ACC112 (cell line): ENCODE data around the gene ERMAP.
"Not testable (repeated sequence)": the region's sequence is repeated elsewhere in the genome, so short reads cannot be mapped to it uniquely, and the experiment has no call there.

ENCODE experiments used
- H2AFZ ChIP-seq: fragments of 200-600 bp; sonication (generic); one replicate; pipeline ENCODE4 v1.6.0; 2017; ENCODE audit warnings: antibody characterized with exemption, low read length; ENCODE audit not compliant: unreplicated experiment
- H3K27ac ChIP-seq: fragments of 200-600 bp; sonication (generic); 2 replicates; pipeline ENCODE4 v1.5.1; 2014; ENCODE audit warnings: low read depth, mild to moderate bottlenecking, antibody characterized with exemption, low read length, moderate library complexity
- H3K27me3 ChIP-seq: fragments of 200-600 bp; sonication (generic); 2 replicates; pipeline ENCODE4 v1.6.1; 2014; ENCODE audit warnings: mild to moderate bottlenecking, antibody characterized with exemption, low read length, moderate library complexity, mixed read lengths; ENCODE audit not compliant: insufficient read depth
- H3K36me3 ChIP-seq: fragments of 200-600 bp; sonication (generic); 2 replicates; pipeline ENCODE4 v1.6.1; 2016; ENCODE audit warnings: mild to moderate bottlenecking, antibody characterized with exemption, low read length, moderate library complexity, mixed read lengths; ENCODE audit not compliant: insufficient read depth
- H3K4me1 ChIP-seq: fragments of 200-600 bp; sonication (generic); one replicate; pipeline ENCODE4 v1.6.1; 2016; ENCODE audit warnings: low read length, mixed read lengths; ENCODE audit not compliant: insufficient read depth, unreplicated experiment, control insufficient read depth
- H3K4me3 ChIP-seq: fragments of 200-600 bp; sonication (generic); 2 replicates; pipeline ENCODE4 v1.5.1; 2014; ENCODE audit warnings: mild to moderate bottlenecking, low read depth, low read length
- H3K79me2 ChIP-seq: fragments of 200-600 bp; sonication (generic); one replicate; pipeline ENCODE4 v1.6.0; 2016; ENCODE audit warnings: low read length; ENCODE audit not compliant: control insufficient read depth, unreplicated experiment, insufficient read depth

ERMAP gene

GRCh38 chr1:42869751-42870150 is 52.8 kb downstream of the ERMAP start:
- peaks cover 49% of the 10 kb centered on the region for H3K27me3 ChIP-seq
- H2AFZ ChIP-seq, H3K79me2 ChIP-seq, H3K4me3 ChIP-seq, H3K4me1 ChIP-seq, H3K36me3 ChIP-seq, H3K27ac ChIP-seq: not testable (repeated sequence)

GRCh38 chr1:42873108-42873507 is 56.2 kb downstream of the ERMAP start:
- not testable (repeated sequence) for H3K27ac ChIP-seq, H2AFZ ChIP-seq, H3K4me3 ChIP-seq, H3K36me3 ChIP-seq, H3K4me1 ChIP-seq, H3K79me2 ChIP-seq
- H3K27me3 ChIP-seq = peaks cover 58% of the 10 kb centered on the region

GRCh38 chr1:42873670-42874069 is 56.7 kb downstream of the ERMAP start:
- H3K4me1 ChIP-seq = no peaks in the 10 kb centered on the region
- H3K36me3 ChIP-seq = no peaks in the 10 kb centered on the region
- H3K27me3 ChIP-seq = peaks cover 62% of the 10 kb centered on the region
- no peak overlapping the region for H3K27ac ChIP-seq
- no peak overlapping the region for H3K4me3 ChIP-seq
- H2AFZ ChIP-seq = no peak overlapping the region
- no peaks in the 10 kb centered on the region for H3K79me2 ChIP-seq

GRCh38 chr1:42876009-42876408 is 59.1 kb downstream of the ERMAP start:
- H3K79me2 ChIP-seq = no peaks in the 10 kb centered on the region
- no peaks in the 10 kb centered on the region for H3K36me3 ChIP-seq
- peaks cover 78% of the 10 kb centered on the region for H3K27me3 ChIP-seq
- no peak overlapping the region for H3K27ac ChIP-seq
- H3K4me3 ChIP-seq = no peak overlapping the region
- H2AFZ ChIP-seq = no peak overlapping the region
- H3K4me1 ChIP-seq = no peaks in the 10 kb centered on the region

- no peak overlapping the region for H3K27ac ChIP-seq
- H3K4me1 ChIP-seq = no peaks in the 10 kb centered on the region
- peaks cover 71% of the 10 kb centered on the region for H3K27me3 ChIP-seq
- no peak overlapping the region for H2AFZ ChIP-seq
- H3K4me3 ChIP-seq = no peak overlapping the region
- H3K36me3 ChIP-seq = no peaks in the 10 kb centered on the region
- no peaks in the 10 kb centered on the region for H3K79me2 ChIP-seq
These were observed 60.5 kb downstream of the ERMAP start for GRCh38 chr1:42877380-42877779.

GRCh38 chr1:42880384-42880783 is 63.5 kb downstream of the ERMAP start:
- Histone ChIP-seq H3K36me3 (no peaks in the 10 kb centered on the region), H3K79me2 (no peaks in the 10 kb centered on the region), H3K27me3 (peaks cover 63% of the 10 kb centered on the region), H3K4me3 (no peak overlapping the region), H2AFZ (no peak overlapping the region), H3K4me1 (no peaks in the 10 kb centered on the region), H3K27ac (no peak overlapping the region)

- no peaks in the 10 kb centered on the region for H3K79me2 ChIP-seq
- H3K27ac ChIP-seq = no peak overlapping the region
- peaks cover 33% of the 10 kb centered on the region for H3K27me3 ChIP-seq
- no peak overlapping the region for H3K4me3 ChIP-seq
- no peaks in the 10 kb centered on the region for H3K4me1 ChIP-seq
- H3K36me3 ChIP-seq = no peaks in the 10 kb centered on the region
- H2AFZ ChIP-seq = no peak overlapping the region
These were observed 69.3 kb downstream of the ERMAP start for GRCh38 chr1:42886046-42886739.

GRCh38 chr1:42886800-42887199 is 69.9 kb downstream of the ERMAP start:
- no peaks in the 10 kb centered on the region for H3K4me1 ChIP-seq
- H3K36me3 ChIP-seq = no peaks in the 10 kb centered on the region
- no peak overlapping the region for H2AFZ ChIP-seq

GRCh38 chr1:42887366-42887765 is 70.4 kb downstream of the ERMAP start:
- Histone ChIP-seq H3K27me3 (peaks cover 39% of the 10 kb centered on the region), H3K27ac (no peak overlapping the region), H3K36me3 (no peaks in the 10 kb centered on the region), H3K4me1 (no peaks in the 10 kb centered on the region), H3K4me3 (no peak overlapping the region), H2AFZ (no peak overlapping the region), H3K79me2 (no peaks in the 10 kb centered on the region)

More at GRCh38 chr1:42886800-42887199, 69.9 kb downstream of the ERMAP start:
- no peaks in the 10 kb centered on the region for H3K79me2 ChIP-seq
- H3K27me3 ChIP-seq = peaks cover 36% of the 10 kb centered on the region
- no peak overlapping the region for H3K4me3 ChIP-seq
- no peak overlapping the region for H3K27ac ChIP-seq

GRCh38 chr1:42888013-42888633 is 71.2 kb downstream of the ERMAP start:
- no peaks in the 10 kb centered on the region for H3K4me1 ChIP-seq
- peaks cover 40% of the 10 kb centered on the region for H3K27me3 ChIP-seq
- H3K36me3 ChIP-seq = no peaks in the 10 kb centered on the region
- no peaks in the 10 kb centered on the region for H3K79me2 ChIP-seq
- no peak overlapping the region for H3K27ac ChIP-seq
- no peak overlapping the region for H2AFZ ChIP-seq
- H3K4me3 ChIP-seq = no peak overlapping the region

GRCh38 chr1:42889264-42889663 is 72.3 kb downstream of the ERMAP start:
- H3K4me3 ChIP-seq = no peak overlapping the region
- H3K27me3 ChIP-seq = peaks cover 40% of the 10 kb centered on the region
- no peaks in the 10 kb centered on the region for H3K36me3 ChIP-seq
- no peak overlapping the region for H3K27ac ChIP-seq
- no peaks in the 10 kb centered on the region for H3K4me1 ChIP-seq
- H2AFZ ChIP-seq = no peak overlapping the region
- H3K79me2 ChIP-seq = no peaks in the 10 kb centered on the region
